ENCODE data around the gene CFL1. TPM values are rescaled to one million over a fixed set of nuclear protein-coding genes. Genes with fewer than 3 reads are reported as not detected.

The CFL1 gene
- total and polyA plus RNA-seq, 2 donors from 2014 or later: 705 to 846 TPM

- intact Hi-C loops (cut with DNase I): no loop called here
- FAIRE-seq (no peak), DNase-seq (no peak)
- H3K27ac ChIP-seq (ENCODE audit: low read depth in 2 of 2, low read length in 2 of 2): no peak overlapping the region
- H3K9ac ChIP-seq (ENCODE audit: low read length in 3 of 3): no peak overlapping the region
- no peaks in the 10 kb centered on the region for H3K4me1 ChIP-seq (ENCODE audit: control insufficient read depth in 2 of 3, insufficient read depth in 2 of 3, low read depth in 1 of 3, low read length in 3 of 3)
- H3K27me3 ChIP-seq (ENCODE audit: control insufficient read depth, insufficient read depth, low read length): no peaks in the 10 kb centered on the region
- no peak for TF ChIP-seq CTCF (IDR thresholded peaks at IDR 0.05; ENCODE audit: borderline replicate concordance, extremely low read depth, insufficient read depth)
- no peaks in the 10 kb centered on the region for H3K36me3 ChIP-seq (ENCODE audit: control insufficient read depth in 2 of 3, insufficient read depth in 3 of 3, low read length in 3 of 3)
- no peaks in the 10 kb centered on the region for H3K9me3 ChIP-seq (ENCODE audit: control insufficient read depth in 2 of 3, insufficient read depth in 1 of 3, low read length in 3 of 3)
- no peak overlapping the region for H3K4me3 ChIP-seq (ENCODE audit: low read length in 3 of 3)
Observed at GRCh38 chr11:65844231-65844872, 13.6 kb downstream of the CFL1 start.

- H3K4me3 ChIP-seq (ENCODE audit: low read length in 3 of 3): no peak overlapping the region
- no peaks in the 10 kb centered on the region for H3K27me3 ChIP-seq (ENCODE audit: control insufficient read depth, insufficient read depth, low read length)
- no peak for TF ChIP-seq CTCF (IDR thresholded peaks at IDR 0.05; ENCODE audit: borderline replicate concordance, extremely low read depth, insufficient read depth)
- H3K36me3 ChIP-seq (ENCODE audit: control insufficient read depth in 2 of 3, insufficient read depth in 3 of 3, low read length in 3 of 3): no peaks in the 10 kb centered on the region
- no peaks in the 10 kb centered on the region for H3K4me1 ChIP-seq (ENCODE audit: control insufficient read depth in 2 of 3, insufficient read depth in 2 of 3, low read depth in 1 of 3, low read length in 3 of 3)
- intact Hi-C loops (cut with DNase I): no loop called here
- no peak overlapping the region for H3K9ac ChIP-seq (ENCODE audit: low read length in 3 of 3)
- FAIRE-seq: no peak
- H3K9me3 ChIP-seq (ENCODE audit: control insufficient read depth in 2 of 3, insufficient read depth in 1 of 3, low read length in 3 of 3): no peaks in the 10 kb centered on the region
- no peak for DNase-seq
- H3K27ac ChIP-seq (ENCODE audit: low read depth in 2 of 2, low read length in 2 of 2): no peak overlapping the region
Observed at GRCh38 chr11:65843811-65844210, 14.2 kb downstream of the CFL1 start.

- H3K27ac ChIP-seq (ENCODE audit: low read depth in 2 of 2, low read length in 2 of 2): no peak overlapping the region
- no peak for FAIRE-seq
- no peak for TF ChIP-seq CTCF (IDR thresholded peaks at IDR 0.05; ENCODE audit: borderline replicate concordance, extremely low read depth, insufficient read depth)
- H3K4me1 ChIP-seq (ENCODE audit: control insufficient read depth in 2 of 3, insufficient read depth in 2 of 3, low read depth in 1 of 3, low read length in 3 of 3): no peaks in the 10 kb centered on the region
- no peak overlapping the region for H3K9ac ChIP-seq (ENCODE audit: low read length in 3 of 3)
- no peaks in the 10 kb centered on the region for H3K36me3 ChIP-seq (ENCODE audit: control insufficient read depth in 2 of 3, insufficient read depth in 3 of 3, low read length in 3 of 3)
- H3K9me3 ChIP-seq (ENCODE audit: control insufficient read depth in 2 of 3, insufficient read depth in 1 of 3, low read length in 3 of 3): no peaks in the 10 kb centered on the region
- DNase-seq: no peak
- no peak overlapping the region for H3K4me3 ChIP-seq (ENCODE audit: low read length in 3 of 3)
- H3K27me3 ChIP-seq (ENCODE audit: control insufficient read depth, insufficient read depth, low read length): no peaks in the 10 kb centered on the region
- intact Hi-C loops (cut with DNase I): no loop called here
Observed at GRCh38 chr11:65842144-65842543, 15.8 kb downstream of the CFL1 start.

GRCh38 chr11:65834202-65834601 is 23.8 kb downstream of the CFL1 start:
- H3K9me3 ChIP-seq (ENCODE audit: control insufficient read depth in 2 of 3, insufficient read depth in 1 of 3, low read length in 3 of 3): no peaks in the 10 kb centered on the region
- intact Hi-C loops (cut with DNase I): loop anchor here (10.0 kb wide), 1 partner anchor 129 kb away; no protein-coding TSS in a partner anchor
- FAIRE-seq (no peak), DNase-seq (no peak)
- peak overlapping the region in 2 of 3 donors; percentile 38 to 68 for H3K9ac ChIP-seq (ENCODE audit: low read length in 3 of 3)
- H3K36me3 ChIP-seq (ENCODE audit: control insufficient read depth in 2 of 3, insufficient read depth in 3 of 3, low read length in 3 of 3): no peaks in the 10 kb centered on the region
- TF ChIP-seq CTCF (IDR thresholded peaks at IDR 0.05; ENCODE audit: borderline replicate concordance, extremely low read depth, insufficient read depth): no peak
- peaks cover 5 to 13% (median 6%) of the 10 kb centered on the region in 3 donors for H3K4me1 ChIP-seq (ENCODE audit: control insufficient read depth in 2 of 3, insufficient read depth in 2 of 3, low read depth in 1 of 3, low read length in 3 of 3)
- no peaks in the 10 kb centered on the region for H3K27me3 ChIP-seq (ENCODE audit: control insufficient read depth, insufficient read depth, low read length)
- H3K4me3 ChIP-seq (ENCODE audit: low read length in 3 of 3): peak overlapping the region; percentile 22 to 85 (median 76)
- H3K27ac ChIP-seq (ENCODE audit: low read depth in 2 of 2, low read length in 2 of 2): no peak overlapping the region

All from kidney (tissue), 14 donors.